GM23338 (cell line): ENCODE measurements around the gene EXOC4. TPM values are rescaled to one million over a fixed set of nuclear protein-coding genes. Genes with fewer than 3 reads are reported as not detected.

ENCODE experiments used
- ATAC-seq: fragments of 200-7000 bp; cut with Tn5 transposase; 3 replicates; pipeline ENCODE4 v1.9.1; 2020
- DNase-seq: peaks from one replicate; pipeline ENCODE4 v3.0.0-alpha.2; 2015; ENCODE audit warnings: low spot score
- H2AFZ ChIP-seq: fragments of 200-600 bp; sonication (generic); 2 replicates; pipeline ENCODE4 v1.8.0; 2016; ENCODE audit warnings: antibody characterized with exemption, mild to moderate bottlenecking, moderate library complexity
- H3F3A ChIP-seq: fragments of 200-600 bp; sonication (generic); replicated peaks from 2 replicates; pipeline ENCODE4 v1.8.0; 2017; ENCODE audit warnings: antibody characterized with exemption, mixed run types, low read depth
- H3K27ac ChIP-seq: fragments of 200-600 bp; sonication (generic); 2 replicates; pipeline ENCODE4 v1.6.1; 2016; ENCODE audit warnings: low read depth
- H3K27me3 ChIP-seq: fragments of 200-600 bp; sonication (generic); 2 replicates; pipeline ENCODE4 v1.8.0; 2016; ENCODE audit warnings: mild to moderate bottlenecking, mixed run types, moderate library complexity; ENCODE audit not compliant: insufficient read depth
- H3K36me3 ChIP-seq: fragments of 200-600 bp; sonication (generic); 2 replicates; pipeline ENCODE4 v1.8.0; 2016; ENCODE audit warnings: mild to moderate bottlenecking; ENCODE audit not compliant: insufficient read depth
- H3K4me1 ChIP-seq: fragments of 200-600 bp; sonication (generic); 2 replicates; pipeline ENCODE4 v1.8.0; 2016; ENCODE audit warnings: mild to moderate bottlenecking, moderate library complexity; ENCODE audit not compliant: insufficient read depth
- H3K4me2 ChIP-seq: fragments of 200-600 bp; sonication (generic); 2 replicates; pipeline ENCODE4 v1.7.1; 2017; ENCODE audit warnings: mixed run types
- H3K4me3 ChIP-seq: fragments of 200-600 bp; sonication (generic); 2 replicates; pipeline ENCODE4 v1.6.1; 2016; ENCODE audit warnings: mixed run types
- H3K79me2 ChIP-seq: fragments of 200-600 bp; sonication (generic); replicated peaks from 2 replicates; pipeline ENCODE4 v1.8.0; 2017; ENCODE audit warnings: mild to moderate bottlenecking; ENCODE audit not compliant: insufficient read depth
- H3K9me2 ChIP-seq: fragments of 200-600 bp; sonication (generic); 2 replicates; pipeline ENCODE4 v1.8.0; 2017; ENCODE audit not compliant: insufficient read depth
- H4K20me1 ChIP-seq: fragments of 200-600 bp; sonication (generic); replicated peaks from 2 replicates; pipeline ENCODE4 v1.8.0; 2017; ENCODE audit warnings: mild to moderate bottlenecking; ENCODE audit not compliant: insufficient read depth
- H3K27ac Mint-ChIP-seq: 2 replicates; pipeline ENCODE4 v1.8.0; 2020; ENCODE audit warnings: inconsistent platforms, mild to moderate bottlenecking, moderate library complexity, mixed read lengths
- H3K27me3 Mint-ChIP-seq: 3 replicates; pipeline ENCODE4 v1.8.0; 2022; ENCODE audit warnings: low read depth, mild to moderate bottlenecking, moderate library complexity, mixed read lengths, inconsistent platforms; ENCODE audit not compliant: insufficient read depth, poor library complexity
- H3K36me3 Mint-ChIP-seq: 3 replicates; pipeline ENCODE4 v1.8.0; 2021; ENCODE audit warnings: low read depth, mild to moderate bottlenecking, inconsistent platforms, moderate library complexity, mixed read lengths
- H3K4me1 Mint-ChIP-seq: 3 replicates; pipeline ENCODE4 v1.8.0; 2020; ENCODE audit warnings: mild to moderate bottlenecking, inconsistent platforms, mixed read lengths
- H3K4me3 Mint-ChIP-seq: 3 replicates; pipeline ENCODE4 v1.8.0; 2021; ENCODE audit warnings: moderate library complexity, mild to moderate bottlenecking, inconsistent platforms, mixed read lengths
- H3K9me3 Mint-ChIP-seq: 3 replicates; pipeline ENCODE4 v1.8.0; 2020; ENCODE audit warnings: moderate library complexity, mild to moderate bottlenecking, inconsistent platforms, mixed read lengths
- CTCF ChIP-seq, 2 experiments: fragments of 200-600 bp in 1 of 2; sonication (generic) in 1 of 2; conservative IDR thresholded peaks; 2 replicates each; pipeline versions ENCODE4 v1.5.1 to v1.6.1; 2016 to 2017; ENCODE audit warnings: antibody characterized with exemption in 2 of 2, low read depth in 2 of 2, mild to moderate bottlenecking in 2 of 2, moderate library complexity in 1 of 2
- NANOG ChIP-seq: IDR thresholded peaks from 2 replicates; pipeline ENCODE4 v1.6.1; 2016; ENCODE audit warnings: antibody characterized with exemption, borderline replicate concordance
- REST ChIP-seq: IDR thresholded peaks from one replicate; pipeline ENCODE4 v1.6.1; 2018; ENCODE audit warnings: antibody characterized with exemption; ENCODE audit not compliant: unreplicated experiment
- STAT1 ChIP-seq: IDR thresholded peaks from one replicate; pipeline ENCODE4 v1.6.1; 2016; ENCODE audit warnings: antibody characterized with exemption; ENCODE audit not compliant: unreplicated experiment
- ZNF114 ChIP-seq: fragments of 250-450 bp; sonication (Bioruptor Pico); IDR thresholded peaks from 2 replicates; pipeline ENCODE4 v1.5.0; 2020; ENCODE audit warnings: mild to moderate bottlenecking, moderate library complexity
- polyA plus RNA-seq: library from polyadenylated mRNA; unstranded; fragments of >200 nt; fragmentation: Nextera tagmentation; extraction: Ambion mirVana; gene quantifications from 2 replicates; pipeline ENCODE4 v1.2.1, GENCODE V29; 2016
- total RNA-seq: library from RNA; depleted of rRNA; stranded (reverse); fragments of >200 nt; shearing (Covaris generic); gene quantifications from 2 replicates; pipeline ENCODE4 v1.2.3, GENCODE V29; 2014

Gene EXOC4
- total and polyA plus RNA-seq, 2 experiments from 2014 or later = 37.5 to 52.7 TPM

DNA sequence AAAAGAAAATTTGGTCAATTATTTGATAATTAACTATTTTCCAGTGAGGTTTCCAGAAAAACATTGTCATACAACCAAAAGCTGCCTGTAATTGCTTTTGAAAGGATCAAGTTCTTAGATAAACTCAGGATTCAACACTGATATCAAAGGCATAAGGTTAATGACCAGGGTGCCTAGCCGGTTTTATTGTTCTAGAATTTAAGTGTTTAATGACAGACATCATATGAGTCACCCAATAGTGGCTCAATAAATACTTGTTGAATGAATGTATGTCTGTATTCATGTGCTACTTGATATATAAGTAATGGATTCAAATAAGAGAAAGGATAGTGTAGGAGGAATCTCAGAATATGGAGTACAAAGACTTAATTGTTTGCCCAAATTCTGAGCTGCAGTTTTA lies 678.2 kb downstream of the EXOC4 start:
- Histone ChIP-seq H3K4me3 (no peak overlapping the region), H3K27ac (no peak overlapping the region), H3K4me1 (peaks cover 45% of the 10 kb centered on the region), H3K36me3 (no peaks in the 10 kb centered on the region), H3K27me3 (no peaks in the 10 kb centered on the region), H3K79me2 (no peaks in the 10 kb centered on the region), H3K9me2 (no peaks in the 10 kb centered on the region), H2AFZ (no peak overlapping the region), H4K20me1 (no peaks in the 10 kb centered on the region), H3F3A (no peaks in the 10 kb centered on the region), H3K4me2 (no peak overlapping the region)
- H3K27me3 Mint-ChIP-seq = peaks cover 2% of the 10 kb centered on the region
- no peaks in the 10 kb centered on the region for H3K36me3 Mint-ChIP-seq
- no peak overlapping the region for H3K27ac Mint-ChIP-seq
- H3K4me1 Mint-ChIP-seq = peaks cover 39% of the 10 kb centered on the region
- no peaks in the 10 kb centered on the region for H3K9me3 Mint-ChIP-seq
- no peak overlapping the region for H3K4me3 Mint-ChIP-seq
- DNase-seq = no peak
- no peak for ATAC-seq
- TF ChIP-seq STAT1 (no peak), REST (no peak), ZNF114 (CRISPR knock-in tag) (no peak), NANOG (no peak)

DNA sequence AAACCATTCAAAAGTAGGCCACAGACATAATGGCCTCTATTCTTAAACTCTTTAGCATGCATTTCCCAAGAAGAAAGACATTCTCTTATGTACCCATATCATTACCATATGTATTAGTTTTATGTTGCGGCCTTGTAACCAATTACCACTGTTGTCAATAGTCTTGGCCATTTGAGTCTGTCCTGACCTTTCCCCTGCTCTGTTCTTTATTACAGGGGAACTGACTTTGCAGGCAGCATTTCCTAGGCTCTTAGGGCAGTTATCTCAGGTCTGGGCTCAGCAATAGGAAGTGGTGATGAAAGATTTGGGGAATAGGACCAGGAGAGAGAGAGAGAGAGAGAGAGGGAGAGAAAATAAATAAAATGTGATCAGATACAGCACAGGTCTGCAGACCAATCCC lies 679.7 kb downstream of the EXOC4 start:
- Mint-ChIP-seq H3K27ac (peak overlapping the region; percentile 76), H3K4me3 (no peak overlapping the region), H3K27me3 (peaks cover 2% of the 10 kb centered on the region), H3K36me3 (no peaks in the 10 kb centered on the region), H3K4me1 (peaks cover 44% of the 10 kb centered on the region), H3K9me3 (no peaks in the 10 kb centered on the region)
- no peak overlapping the region for H3K4me3 ChIP-seq
- H3K36me3 ChIP-seq = no peaks in the 10 kb centered on the region
- no peaks in the 10 kb centered on the region for H3K27me3 ChIP-seq
- no peaks in the 10 kb centered on the region for H4K20me1 ChIP-seq
- ATAC-seq (peak; percentile 45), DNase-seq (peak; percentile 27)
- H2AFZ ChIP-seq = no peak overlapping the region
- TF ChIP-seq CTCF (conservative IDR thresholded peaks at IDR 0.05; ENCODE audit: low read depth in 2 of 2) (no peak), STAT1 (no peak), NANOG (no peak), ZNF114 (CRISPR knock-in tag) (no peak)
- no peaks in the 10 kb centered on the region for H3F3A ChIP-seq
- H3K27ac ChIP-seq = peak overlapping the region; percentile 46; the same call in 1 of the 2 replicates
- peak overlapping the region; percentile 49 for H3K4me2 ChIP-seq
- H3K4me1 ChIP-seq = peaks cover 48% of the 10 kb centered on the region
- no peaks in the 10 kb centered on the region for H3K79me2 ChIP-seq
- no peaks in the 10 kb centered on the region for H3K9me2 ChIP-seq
